Activated CD8-positive, alpha-beta memory T cell treated with anti-CD3 and anti-CD28 coated beads for 36 hours (primary cell): Measurements from ENCODE around the gene ZBTB5. TPM values are rescaled to one million over a fixed set of nuclear protein-coding genes. Genes with fewer than 3 reads are reported as not detected.
"Not testable (repeated sequence)": the region's sequence is repeated elsewhere in the genome, so short reads cannot be mapped to it uniquely, and the experiment has no call there.

Source experiments
- CTCF ChIA-PET: fragments of 350-600 bp; sonication (Branson Sonifier 250); formaldehyde crosslinking; loops from one replicate; lab custom pipeline; 2021; ENCODE audit warnings: antibody characterized with exemption; lab: Charles Lee
- POLR2A ChIA-PET: fragments of 350-600 bp; sonication (Branson Sonifier 250); formaldehyde crosslinking; loops from one replicate; lab custom pipeline; 2021; ENCODE audit warnings: antibody characterized with exemption; lab: Charles Lee
- total RNA-seq, 2 experiments: library from RNA; stranded (reverse); gene quantifications; one replicate each; pipeline ENCODE4 v1.2.3, GENCODE V29; 2021

The ZBTB5 gene
- total RNA-seq, 2 experiments from 2014 or later = 6.4 to 6.6 TPM

- POLR2A ChIA-PET = no interaction called here
Observed at GRCh38 chr9:37415011-37415719, 50.1 kb downstream of the ZBTB5 start.

DNA sequence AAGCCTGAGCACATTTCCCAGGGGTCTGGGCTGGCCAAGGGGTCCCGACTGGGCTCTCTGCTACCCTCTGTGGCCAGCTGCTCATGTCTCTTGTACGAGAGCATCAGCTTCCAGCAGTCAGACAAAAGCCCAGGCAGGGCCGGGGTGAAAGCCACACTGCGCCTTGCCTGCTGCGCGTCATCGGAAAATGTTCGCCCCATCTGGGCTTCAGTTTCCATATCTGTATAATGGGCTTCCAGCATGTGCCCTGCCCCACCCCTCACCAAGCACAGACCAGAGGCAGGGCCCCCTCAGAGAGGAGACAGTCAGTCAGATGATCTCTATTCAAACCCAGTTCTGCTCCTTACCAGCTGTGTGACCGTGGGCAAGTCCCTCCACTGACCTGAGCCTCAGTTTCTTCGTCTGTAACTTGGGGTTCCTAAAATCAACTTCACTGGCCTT, 50.7 kb downstream of the ZBTB5 start:
- ChIA-PET POLR2A (no interaction called here), CTCF (interaction anchor here (1.6 kb wide), 1 partner anchor 72 kb away, joined by 4 read pairs; the partner anchor contains the start of gene POLR1E)

More at GRCh38 chr9:37415011-37415719, 50.1 kb downstream of the ZBTB5 start:
- CTCF ChIA-PET = interaction anchor here (0.7 to 1.7 kb wide), 4 partner anchors 8 to 231 kb away, joined by 3 to 6 read pairs (median 4); partner anchors contain the start of gene POLR1E

DNA sequence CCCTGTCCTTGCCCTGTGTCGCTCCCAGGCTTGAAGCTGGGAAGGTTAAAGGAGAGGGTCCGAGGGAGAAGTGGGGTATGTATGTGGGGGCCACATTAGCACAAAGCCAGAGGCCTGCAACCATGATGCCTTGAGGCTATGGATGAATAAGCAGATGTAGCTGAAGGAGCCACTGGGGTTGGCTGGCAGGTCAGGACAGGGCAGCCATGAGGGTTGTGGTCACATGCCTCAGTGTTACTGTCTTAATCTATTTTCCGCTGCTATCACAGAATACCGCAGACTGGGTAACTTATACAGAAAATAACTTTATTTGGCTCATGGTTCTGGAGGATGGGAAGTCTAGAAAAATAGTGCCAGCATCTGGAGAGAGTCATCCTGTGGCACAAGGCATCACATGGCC, 51.9 kb downstream of the ZBTB5 start:
- POLR2A ChIA-PET = no interaction called here
- CTCF ChIA-PET = no interaction called here

GRCh38 chr9:37412431-37413151, 52.7 kb downstream of the ZBTB5 start:
- CTCF ChIA-PET = no interaction called here
- POLR2A ChIA-PET = interaction anchor here (0.9 to 1.4 kb wide), 2 partner anchors 10 to 483 kb away, joined by 3 to 7 read pairs; partner anchors contain the start of gene GRHPR

GRCh38 chr9:37410969-37411785, 54.1 kb downstream of the ZBTB5 start:
- ChIA-PET POLR2A (interaction anchor here (0.9 to 1.4 kb wide), 2 partner anchors 11 to 481 kb away, joined by 3 to 7 read pairs; partner anchors contain the start of gene GRHPR), CTCF (interaction anchor here (0.9 to 1.1 kb wide), 3 partner anchors 11 to 181 kb away, joined by 3 to 4 read pairs (median 3); partner anchors contain the start of genes GRHPR and TOMM5)

DNA sequence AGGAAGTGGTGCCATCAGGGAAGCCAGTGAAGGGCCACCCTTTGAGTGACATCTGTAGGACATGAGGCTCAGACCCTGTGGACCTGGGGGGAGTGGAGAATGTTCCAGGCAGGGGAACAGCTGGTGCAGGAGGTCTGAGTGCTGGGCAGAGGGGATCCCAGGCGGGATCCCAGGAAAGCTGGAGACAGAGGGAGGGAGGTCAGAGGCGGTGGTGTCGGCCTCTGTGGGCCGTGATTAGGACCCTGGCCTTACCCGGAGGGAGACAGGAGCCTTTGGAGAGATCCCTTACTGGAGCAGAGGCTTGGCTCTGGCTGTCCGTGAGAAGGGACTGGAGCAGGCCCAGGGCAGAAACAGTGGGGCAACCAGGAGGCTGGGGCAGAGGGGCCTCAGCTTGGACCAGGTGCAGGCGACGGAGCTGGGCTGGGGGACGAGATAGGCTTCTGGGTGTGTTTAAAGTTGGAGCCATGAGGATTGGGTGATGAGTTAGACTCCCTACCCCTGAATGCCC, 54.8 kb downstream of the ZBTB5 start:
- CTCF ChIA-PET = interaction anchor here (0.9 kb wide), 1 partner anchor 182 kb away, joined by 3 read pairs; the partner anchor contains the start of gene TOMM5
- POLR2A ChIA-PET = interaction anchor here (0.6 kb wide), 1 partner anchor 362 kb away, joined by 3 read pairs; no protein-coding TSS in a partner anchor

DNA sequence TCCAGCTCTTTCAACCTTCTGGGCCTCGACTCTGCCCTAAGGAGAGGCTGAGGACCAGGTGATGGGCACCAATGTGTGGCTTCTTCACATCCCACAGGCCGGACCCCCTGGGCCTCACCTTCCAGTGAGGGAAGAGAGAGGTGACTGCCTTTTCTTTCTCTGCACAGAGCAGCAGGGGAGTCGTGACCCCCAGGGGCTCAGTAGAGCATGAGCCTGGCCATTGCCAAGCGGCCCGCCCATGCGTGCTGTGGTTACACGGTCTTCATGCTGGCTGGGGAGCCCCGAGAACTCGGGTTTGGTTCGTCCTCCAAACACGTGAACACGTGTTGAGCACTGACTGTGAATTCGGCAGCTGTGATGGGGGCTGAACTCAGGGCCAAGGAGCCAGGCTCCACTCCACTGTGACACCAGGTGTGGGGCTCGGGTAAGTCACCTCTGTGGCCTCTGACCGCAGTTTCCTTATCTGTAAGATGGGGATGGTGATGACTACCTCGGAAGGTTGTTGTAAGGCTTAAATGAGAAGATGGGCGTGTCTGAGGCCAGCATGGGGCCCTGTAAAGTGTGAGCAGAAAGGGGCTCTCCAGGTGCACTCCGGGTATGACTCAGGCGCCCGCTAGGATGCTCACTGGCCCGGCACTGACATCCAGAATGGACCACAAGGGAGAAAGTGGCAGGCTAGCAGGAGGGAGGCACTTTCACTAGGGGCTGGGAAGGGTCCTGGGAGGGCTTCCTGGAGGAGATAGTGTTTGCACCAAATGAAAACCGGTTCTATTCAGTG, 56.1 kb downstream of the ZBTB5 start:
- POLR2A ChIA-PET = no interaction called here
- CTCF ChIA-PET = interaction anchor here (0.6 to 1.2 kb wide), 2 partner anchors 37 to 201 kb away, joined by 3 to 4 read pairs; no protein-coding TSS in a partner anchor

DNA sequence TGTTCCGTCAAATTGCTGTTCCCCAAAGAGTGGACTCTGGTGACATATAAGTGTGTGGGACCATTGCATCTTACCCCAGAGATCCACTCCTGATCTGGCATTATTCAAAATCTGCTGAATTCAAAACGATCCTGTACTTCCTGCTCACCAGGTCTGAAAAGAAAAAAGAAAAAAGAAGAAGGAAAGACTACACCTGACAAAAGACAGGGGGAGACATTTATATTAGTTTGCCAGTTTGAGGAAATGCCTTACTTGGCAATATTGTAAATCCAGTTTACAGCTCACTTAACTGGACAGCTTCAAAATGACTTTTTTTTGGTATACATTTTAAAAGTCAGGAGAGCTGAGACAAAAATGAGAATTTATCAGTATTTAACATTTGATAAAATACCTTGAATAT, 57.8 kb downstream of the ZBTB5 start:
- ChIA-PET POLR2A (no interaction called here), CTCF (interaction anchor here (1.1 to 1.9 kb wide), 2 partner anchors 8 to 13 kb away, joined by 3 to 6 read pairs; no protein-coding TSS in a partner anchor)

DNA sequence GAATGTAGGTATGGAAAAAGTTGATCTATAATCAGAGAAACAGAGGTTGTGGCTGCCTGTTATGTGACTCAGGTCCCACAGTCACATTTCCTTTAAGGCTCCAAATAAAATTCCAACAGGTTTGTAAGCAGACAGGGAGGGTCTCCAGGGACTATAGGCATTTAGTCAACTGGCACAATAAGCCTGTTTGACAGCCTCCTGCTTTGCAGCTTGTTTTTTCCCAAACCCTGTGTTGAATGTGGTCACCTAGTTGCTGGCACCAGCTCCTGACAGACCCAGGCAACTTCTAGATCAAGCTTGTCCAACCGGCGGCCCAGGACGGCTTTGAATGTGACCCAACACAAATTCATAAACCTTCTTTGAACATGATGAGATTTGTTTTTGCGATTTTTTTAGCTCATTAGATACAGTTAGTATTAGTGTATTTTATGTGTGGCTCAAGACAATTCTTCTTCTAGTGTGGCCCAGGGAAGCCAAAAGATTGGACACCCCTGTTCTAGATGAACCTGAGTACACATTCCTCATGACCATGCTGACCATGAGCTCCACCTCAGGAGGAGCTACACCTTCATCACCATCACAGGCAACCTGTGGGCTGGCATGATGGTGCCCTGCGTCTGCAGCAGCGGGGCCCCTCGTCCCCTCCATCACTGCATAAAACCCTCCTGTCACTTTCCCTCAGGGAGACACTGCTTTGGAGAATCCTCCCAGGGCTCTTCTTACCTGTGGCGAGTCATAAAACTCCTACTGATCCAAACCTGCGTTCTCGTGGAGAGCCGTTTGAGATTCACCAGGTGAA, 58.4 kb downstream of the ZBTB5 start:
- POLR2A ChIA-PET = no interaction called here
- CTCF ChIA-PET = interaction anchor here (1.1 to 1.9 kb wide), 2 partner anchors 9 to 14 kb away, joined by 3 to 6 read pairs; no protein-coding TSS in a partner anchor

DNA sequence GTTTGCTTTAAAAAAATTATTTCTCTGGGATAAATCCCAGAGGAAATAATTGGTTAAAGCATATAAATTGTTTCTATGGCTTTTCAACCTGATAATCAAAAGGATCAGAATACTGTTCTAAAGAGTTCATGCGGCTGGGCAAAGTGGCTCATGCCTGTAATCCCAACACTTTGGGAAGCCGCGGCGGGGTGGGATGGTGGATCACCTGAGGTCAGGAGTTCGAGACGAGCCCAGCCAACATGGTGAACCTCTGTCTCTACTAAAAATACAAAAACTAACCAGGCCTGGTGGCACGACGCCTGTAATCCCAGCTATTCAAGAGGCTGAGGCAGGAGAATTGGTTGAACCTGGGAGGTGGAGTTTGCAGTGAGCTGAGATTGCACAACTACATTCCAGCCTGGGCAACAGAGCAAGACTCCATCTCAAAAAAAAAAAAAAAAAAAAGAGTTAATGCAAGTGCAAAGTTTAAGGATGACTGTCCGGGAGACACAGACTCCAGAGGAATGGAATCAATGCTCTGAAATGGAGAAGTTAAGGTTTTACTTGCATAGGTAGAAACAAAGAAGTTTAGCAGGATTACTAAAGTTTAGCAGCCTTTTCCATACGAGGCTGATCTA, 59.4 kb downstream of the ZBTB5 start:
- POLR2A ChIA-PET = interaction anchor here (0.7 kb wide), 1 partner anchor 194 kb away, joined by 7 read pairs; no protein-coding TSS in a partner anchor

DNA sequence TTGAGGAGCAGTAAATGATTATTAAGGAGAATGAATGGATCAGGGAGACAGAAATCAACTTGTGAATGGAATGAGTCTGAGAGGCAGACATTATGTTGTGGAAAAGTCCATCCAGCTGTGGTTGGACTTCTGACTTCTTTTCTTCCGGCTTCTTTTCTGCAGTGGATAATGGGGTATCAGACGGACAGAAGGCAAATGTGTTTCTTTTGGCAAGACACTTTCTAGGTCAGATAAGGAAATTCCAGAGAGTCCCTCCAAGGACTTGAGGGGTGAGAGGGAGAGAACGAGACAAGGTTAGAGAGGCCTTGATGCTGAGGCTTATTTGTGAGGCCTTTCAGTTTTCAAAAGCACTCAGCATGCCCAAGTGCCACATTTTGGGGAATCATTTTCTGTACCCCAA, 59.9 kb downstream of the ZBTB5 start:
- CTCF ChIA-PET = no interaction called here

More for the DNA sequence above, 59.4 kb downstream of the ZBTB5 start:
- CTCF ChIA-PET = interaction anchor here (1.9 kb wide), 1 partner anchor 10 kb away, joined by 6 read pairs; no protein-coding TSS in a partner anchor

DNA sequence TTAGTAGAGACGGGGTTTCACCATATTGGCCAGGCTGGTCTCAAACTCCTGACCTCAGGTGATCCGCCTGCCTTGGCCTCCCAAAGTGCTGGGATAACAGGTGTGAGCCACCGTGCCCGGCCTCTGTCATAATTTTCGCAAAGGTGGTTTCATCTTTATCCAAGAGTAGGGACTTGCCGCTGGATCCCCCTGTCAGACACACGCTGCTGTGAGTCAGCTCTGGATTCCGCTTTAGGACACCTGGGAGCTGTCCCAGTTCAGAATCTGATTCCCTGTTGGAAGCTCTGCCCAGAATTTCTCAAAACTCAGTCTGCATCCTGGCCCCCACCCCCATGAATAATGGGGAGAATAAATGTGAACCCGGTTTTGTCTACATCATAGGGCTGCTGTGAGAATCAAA, 60.7 kb downstream of the ZBTB5 start:
- POLR2A ChIA-PET = no interaction called here
- CTCF ChIA-PET = no interaction called here

More for the DNA sequence above, 59.9 kb downstream of the ZBTB5 start:
- POLR2A ChIA-PET = interaction anchor here (0.7 kb wide), 1 partner anchor 194 kb away, joined by 7 read pairs; no protein-coding TSS in a partner anchor

GRCh38 chr9:37399336-37399735, 65.9 kb downstream of the ZBTB5 start:
- POLR2A ChIA-PET = no interaction called here
- CTCF ChIA-PET = no interaction called here

DNA sequence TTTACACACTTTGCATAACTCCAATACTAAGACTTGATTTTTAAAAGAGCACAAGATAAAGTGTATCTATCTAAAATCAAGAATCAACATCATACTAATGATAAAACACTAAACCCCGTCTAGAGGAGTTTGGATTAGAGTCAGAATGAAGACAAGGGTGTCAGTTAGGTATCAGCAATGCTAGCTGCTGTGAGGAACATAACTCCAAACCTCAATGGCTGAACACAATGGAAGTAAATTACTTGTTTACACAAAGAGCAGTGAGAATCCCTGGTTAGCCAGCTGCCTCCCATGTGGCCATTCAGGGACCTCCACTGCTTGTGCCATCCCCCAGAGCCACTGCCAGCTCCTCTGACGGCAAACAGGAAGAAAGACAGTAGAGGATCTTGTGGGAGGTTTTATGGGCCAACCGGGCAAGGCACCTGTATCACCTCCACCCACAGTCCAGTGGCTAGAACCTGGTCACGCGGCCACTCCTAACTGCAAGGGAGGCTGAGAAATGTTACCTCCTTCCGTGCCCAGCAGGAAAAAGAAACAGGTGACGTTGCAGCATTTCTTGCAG, 66.7 kb downstream of the ZBTB5 start:
- ChIA-PET CTCF (no interaction called here), POLR2A (no interaction called here)

GRCh38 chr9:37397948-37398347, 67.3 kb downstream of the ZBTB5 start:
- POLR2A ChIA-PET, CTCF ChIA-PET: not testable (repeated sequence)

- ChIA-PET POLR2A (no interaction called here), CTCF (no interaction called here)
Observed at GRCh38 chr9:37395663-37396062, 69.6 kb downstream of the ZBTB5 start.
